Type B pancreatic cell (in vitro differentiated cells): ENCODE data around the gene SKA3. TPM values are rescaled to one million over a fixed set of nuclear protein-coding genes. Genes with fewer than 3 reads are reported as not detected.
A peak's percentile ranks its signal among the peaks of the same experiment; 100 is the strongest.
"Not testable (repeated sequence)": the region's sequence is repeated elsewhere in the genome, so short reads cannot be mapped to it uniquely, and the experiment has no call there.

Source experiments
- DNase-seq: peaks from one replicate; pipeline ENCODE4 v3.0.0; 2021; ENCODE audit warnings: mixed read lengths; ENCODE audit not compliant: unreplicated experiment; ENCODE audit errors: extremely low spot score
- H3K27ac Mint-ChIP-seq: 2 replicates; pipeline ENCODE4 v1.8.0; 2021; ENCODE audit warnings: mild to moderate bottlenecking, mixed read lengths
- H3K27me3 Mint-ChIP-seq: 2 replicates; pipeline ENCODE4 v1.8.0; 2021; ENCODE audit warnings: mixed read lengths
- H3K36me3 Mint-ChIP-seq: 2 replicates; pipeline ENCODE4 v1.8.0; 2021; ENCODE audit warnings: mixed read lengths
- H3K4me1 Mint-ChIP-seq: one replicate; pipeline ENCODE4 v1.8.0; 2021; ENCODE audit warnings: mixed read lengths; ENCODE audit not compliant: unreplicated experiment
- H3K4me3 Mint-ChIP-seq: 2 replicates; pipeline ENCODE4 v1.8.0; 2021; ENCODE audit warnings: mild to moderate bottlenecking, mixed read lengths
- H3K9me3 Mint-ChIP-seq: 2 replicates; pipeline ENCODE4 v1.8.0; 2021; ENCODE audit warnings: mixed read lengths
- long read RNA-seq: library from polyadenylated mRNA; unstranded; transcript quantifications from one replicate; pipeline ENCODE4 v2.0.0, GENCODE V29; 2020
- total RNA-seq: library from RNA; stranded (reverse); gene quantifications from 2 replicates; pipeline ENCODE4 v1.2.1, GENCODE V29; 2021; ENCODE audit warnings: low replicate concordance
- TF ChIP-seq, protein P1 (sequence below): fragments of 200-600 bp; sonication (generic); conservative IDR thresholded peaks from 2 replicates; pipeline ENCODE4 v1.5.0; 2021; ENCODE audit warnings: antibody characterized with exemption, mild to moderate bottlenecking

Gene SKA3
- 7.6 and 20.5 TPM in 2 replicates for total RNA-seq
- long read RNA-seq, transcript SKA3-202 (9 exons, 2,919 nt), result major isoform, 8 of 16 reads
- long read RNA-seq, partial matches to known transcripts, result 1 of 16 reads
- long read RNA-seq, other reads (novel, unspliced or antisense), result 5 of 16 reads

GRCh38 chr13:21176215-21176981 is at the start of gene SKA3, which contains the start of gene MRPL57:
TSS of gene SKA3 (minus strand) at chr13:21176552. CDS start at chr13:21176477, 75 bp downstream.
TSS of gene MRPL57 (plus strand) at chr13:21176658. CDS start at chr13:21176917, 259 bp downstream.
- no peaks in the 10 kb centered on the region for H3K27me3 Mint-ChIP-seq
- H3K9me3 Mint-ChIP-seq, result no peaks in the 10 kb centered on the region
- H3K27ac Mint-ChIP-seq, result peak within 1 kb of the TSS; percentile 93
- TF ChIP-seq, protein P1, sequence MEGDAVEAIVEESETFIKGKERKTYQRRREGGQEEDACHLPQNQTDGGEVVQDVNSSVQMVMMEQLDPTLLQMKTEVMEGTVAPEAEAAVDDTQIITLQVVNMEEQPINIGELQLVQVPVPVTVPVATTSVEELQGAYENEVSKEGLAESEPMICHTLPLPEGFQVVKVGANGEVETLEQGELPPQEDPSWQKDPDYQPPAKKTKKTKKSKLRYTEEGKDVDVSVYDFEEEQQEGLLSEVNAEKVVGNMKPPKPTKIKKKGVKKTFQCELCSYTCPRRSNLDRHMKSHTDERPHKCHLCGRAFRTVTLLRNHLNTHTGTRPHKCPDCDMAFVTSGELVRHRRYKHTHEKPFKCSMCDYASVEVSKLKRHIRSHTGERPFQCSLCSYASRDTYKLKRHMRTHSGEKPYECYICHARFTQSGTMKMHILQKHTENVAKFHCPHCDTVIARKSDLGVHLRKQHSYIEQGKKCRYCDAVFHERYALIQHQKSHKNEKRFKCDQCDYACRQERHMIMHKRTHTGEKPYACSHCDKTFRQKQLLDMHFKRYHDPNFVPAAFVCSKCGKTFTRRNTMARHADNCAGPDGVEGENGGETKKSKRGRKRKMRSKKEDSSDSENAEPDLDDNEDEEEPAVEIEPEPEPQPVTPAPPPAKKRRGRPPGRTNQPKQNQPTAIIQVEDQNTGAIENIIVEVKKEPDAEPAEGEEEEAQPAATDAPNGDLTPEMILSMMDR, result peak; percentile 28
- peaks cover 8% of the 10 kb centered on the region for H3K4me1 Mint-ChIP-seq
- peak; percentile 96 for DNase-seq
- peak within 1 kb of the TSS; percentile 98 for H3K4me3 Mint-ChIP-seq
- H3K36me3 Mint-ChIP-seq, result peaks cover 3% of the 10 kb centered on the region

DNA sequence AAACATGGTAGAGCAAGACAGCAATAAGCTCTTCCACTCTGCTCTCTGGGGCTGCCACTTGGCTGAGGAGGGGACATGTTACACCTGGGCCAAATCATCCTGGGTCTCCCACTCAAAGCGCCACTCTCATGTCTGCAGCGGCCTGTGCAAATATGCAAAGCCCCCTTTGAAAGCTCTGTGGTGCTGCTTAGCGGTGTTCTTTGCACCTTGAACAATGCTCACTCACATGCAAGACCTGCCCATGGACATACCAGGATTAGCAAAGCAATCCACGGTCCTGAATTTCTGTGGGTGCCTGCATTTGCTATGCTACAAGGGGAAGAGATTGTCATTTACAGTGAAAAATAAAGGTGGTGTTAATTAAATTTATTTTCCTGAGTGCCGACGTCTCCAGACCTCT is 48.7 kb upstream of the SKA3 start:
- TF ChIP-seq, protein P1, result no peak
- Mint-ChIP-seq H3K9me3 (peaks cover 12% of the 10 kb centered on the region), H3K27me3 (no peaks in the 10 kb centered on the region)

DNA sequence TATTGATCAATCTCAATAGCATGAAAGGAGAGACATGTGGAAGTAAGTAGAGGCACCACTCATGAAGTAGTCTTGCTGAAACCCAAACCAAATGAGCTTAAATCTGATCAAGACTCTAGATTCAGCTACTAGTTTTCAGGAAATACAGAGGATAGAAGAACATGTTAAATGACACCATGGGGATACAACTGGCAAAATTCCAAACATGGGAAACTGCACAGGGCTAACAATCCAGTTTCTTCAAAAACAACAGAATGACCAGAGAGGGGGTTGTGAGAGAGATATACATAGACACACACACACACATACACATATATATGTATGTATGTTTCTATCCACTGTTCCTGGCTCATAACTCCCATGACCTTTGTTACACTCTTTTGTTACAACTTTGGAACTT is 44.9 kb upstream of the SKA3 start:
- Mint-ChIP-seq H3K36me3 (peaks cover 3% of the 10 kb centered on the region), H3K27me3 (no peaks in the 10 kb centered on the region), H3K4me1 (no peaks in the 10 kb centered on the region), H3K27ac (no peak overlapping the region), H3K4me3 (no peak overlapping the region), H3K9me3 (peaks cover 12% of the 10 kb centered on the region)
- no peak for DNase-seq
- TF ChIP-seq, protein P1, result no peak

More for the DNA sequence above, 48.7 kb upstream of the SKA3 start:
- H3K36me3 Mint-ChIP-seq, result peaks cover 3% of the 10 kb centered on the region
- no peaks in the 10 kb centered on the region for H3K4me1 Mint-ChIP-seq
- H3K27ac Mint-ChIP-seq, result no peak overlapping the region
- DNase-seq, result no peak
- no peak overlapping the region for H3K4me3 Mint-ChIP-seq

DNA sequence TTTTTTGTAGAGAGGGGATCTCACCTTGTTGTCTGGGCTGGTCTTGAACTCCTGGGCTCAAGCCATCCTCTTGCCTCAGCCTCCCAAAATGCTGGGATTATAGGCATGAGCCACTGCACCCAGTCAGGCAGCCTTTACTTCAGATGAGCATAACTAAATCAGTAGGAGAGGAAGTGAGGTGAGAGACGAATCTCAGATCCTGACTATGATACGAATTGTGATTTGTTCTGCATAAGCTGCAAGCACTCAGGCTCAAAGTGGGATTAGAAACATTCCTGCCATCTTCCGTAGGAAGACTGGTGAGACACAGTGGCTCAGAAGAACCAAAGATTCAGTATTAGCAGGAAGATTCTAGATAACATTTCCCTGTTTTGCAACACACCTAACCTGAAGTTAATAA is 43.4 kb upstream of the SKA3 start:
- not testable (repeated sequence) for H3K4me3 Mint-ChIP-seq, DNase-seq, H3K4me1 Mint-ChIP-seq, H3K27ac Mint-ChIP-seq, H3K36me3 Mint-ChIP-seq, H3K27me3 Mint-ChIP-seq
- peaks cover 12% of the 10 kb centered on the region for H3K9me3 Mint-ChIP-seq

GRCh38 chr13:21219036-21219381 is 42.7 kb upstream of the SKA3 start:
- TF ChIP-seq, protein P1, result no peak
- Mint-ChIP-seq H3K27ac (no peak overlapping the region), H3K27me3 (no peaks in the 10 kb centered on the region), H3K4me3 (no peak overlapping the region), H3K9me3 (peaks cover 12% of the 10 kb centered on the region), H3K36me3 (peaks cover 3% of the 10 kb centered on the region), H3K4me1 (no peaks in the 10 kb centered on the region)
- no peak for DNase-seq

- Mint-ChIP-seq H3K36me3 (peaks cover 3% of the 10 kb centered on the region), H3K27me3 (peaks cover 4% of the 10 kb centered on the region), H3K9me3 (peaks cover 12% of the 10 kb centered on the region), H3K4me3 (no peak overlapping the region), H3K27ac (no peak overlapping the region), H3K4me1 (no peaks in the 10 kb centered on the region)
- TF ChIP-seq, protein P1, result no peak
- no peak for DNase-seq
Observed at GRCh38 chr13:21218351-21219035, 42.1 kb upstream of the SKA3 start.
